HepG2 (cell line): ENCODE measurements around the gene C1QL4. TPM values are rescaled to one million over a fixed set of nuclear protein-coding genes. Genes with fewer than 3 reads are reported as not detected.

Experiments
- CSRNP2 ChIP-seq: sonication (generic); formaldehyde crosslinking; conservative IDR thresholded peaks from 2 replicates; pipeline ENCODE4 v1.8.0; 2022; ENCODE audit warnings: low read depth, missing genetic modification reagents
- ELF1 ChIP-seq: sonication (generic); formaldehyde crosslinking; IDR thresholded peaks from 2 replicates; pipeline ENCODE4 v1.4.0; 2020; ENCODE audit warnings: missing genetic modification reagents
- GATAD1 ChIP-seq: IDR thresholded peaks from 2 replicates; pipeline ENCODE4 v1.6.1; 2016; ENCODE audit warnings: missing genetic modification reagents, missing compliant biosample characterization
- ISX ChIP-seq: sonication (generic); formaldehyde crosslinking; conservative IDR thresholded peaks from 2 replicates; pipeline ENCODE4 v1.5.0; 2020; ENCODE audit warnings: missing genetic modification reagents
- NR1H2 ChIP-seq: sonication (generic); formaldehyde crosslinking; IDR thresholded peaks from 2 replicates; pipeline ENCODE4 v1.8.1; 2022; ENCODE audit warnings: low read depth, missing genetic modification reagents, borderline replicate concordance
- PHB2 ChIP-seq: fragments of 450-650 bp; IDR thresholded peaks from 2 replicates; pipeline ENCODE4 v1.6.1; 2018; ENCODE audit not compliant: partially characterized antibody
- PRDM15 ChIP-seq: sonication (generic); formaldehyde crosslinking; IDR thresholded peaks from 2 replicates; pipeline ENCODE4 v1.4.0; 2020; ENCODE audit warnings: missing genetic modification reagents
- RELA ChIP-seq: sonication (generic); formaldehyde crosslinking; IDR thresholded peaks from 2 replicates; pipeline ENCODE4 v1.4.0; 2020; ENCODE audit warnings: missing genetic modification reagents
- ZBTB49 ChIP-seq: sonication (generic); formaldehyde crosslinking; IDR thresholded peaks from 2 replicates; pipeline ENCODE4 v1.4.0; 2020; ENCODE audit warnings: missing genetic modification reagents, borderline replicate concordance
- ZNF180 ChIP-seq: sonication (generic); formaldehyde crosslinking; IDR thresholded peaks from 2 replicates; pipeline ENCODE4 v1.4.0; 2020; ENCODE audit warnings: low read depth, missing genetic modification reagents, borderline replicate concordance
- ZNF224 ChIP-seq: sonication (generic); formaldehyde crosslinking; IDR thresholded peaks from 2 replicates; pipeline ENCODE4 v1.5.0; 2020; ENCODE audit warnings: mild to moderate bottlenecking, missing genetic modification reagents
- ZNF24 ChIP-seq: fragments of 450-650 bp; IDR thresholded peaks from 2 replicates; pipeline ENCODE4 v1.6.1; 2017; ENCODE audit warnings: antibody characterized with exemption, mild to moderate bottlenecking
- ZNF331 ChIP-seq: sonication (generic); formaldehyde crosslinking; IDR thresholded peaks from 2 replicates; pipeline ENCODE4 v1.4.0; 2020; ENCODE audit warnings: missing genetic modification reagents
- ZNF44 ChIP-seq: sonication (generic); formaldehyde crosslinking; IDR thresholded peaks from 2 replicates; pipeline ENCODE4 v1.5.1; 2020; ENCODE audit warnings: mild to moderate bottlenecking, missing genetic modification reagents
- ZNF704 ChIP-seq: sonication (generic); formaldehyde crosslinking; IDR thresholded peaks from 2 replicates; pipeline ENCODE4 v1.8.1; 2023; ENCODE audit warnings: mild to moderate bottlenecking, inconsistent platforms, moderate library complexity, missing genetic modification reagents, borderline replicate concordance
- polyA plus RNA-seq, 8 experiments: library from polyadenylated mRNA; depleted of rRNA in 3 of 8; stranded (reverse) in 7 of 8; unstranded in 1 of 8; fragments of >200 nt; fragmentation: Illumina TruSeq in 4 of 8; extraction: Trizol in 4 of 8; gene quantifications; 2 replicates each; pipeline versions ENCODE4 v1.2.1 to v1.2.3, GENCODE V29; 2011 to 2016; ENCODE audit warnings: low read depth in 4 of 8, missing spikeins in 1 of 8, mixed read lengths in 1 of 8; ENCODE audit not compliant: insufficient read depth in 1 of 8
- total RNA-seq, 5 experiments: library from RNA; depleted of rRNA; stranded (reverse); fragments of >200 nt; fragmentation: Illumina TruSeq; extraction: Trizol; gene quantifications; 2 replicates each; pipeline ENCODE4 v1.2.3, GENCODE V29; 2016; ENCODE audit warnings: low read depth in 1 of 5
- TF ChIP-seq, protein P1 (sequence below): sonication (generic); formaldehyde crosslinking; IDR thresholded peaks from 2 replicates; pipeline ENCODE4 v1.4.0; 2020; ENCODE audit warnings: missing genetic modification reagents, borderline replicate concordance

The C1QL4 gene
- total and polyA plus RNA-seq, 2 of the 13 experiments (the other 11 are each of a cell fraction or from before 2014, with no cell fraction given), result 0.03 TPM; not detected in 1

DNA sequence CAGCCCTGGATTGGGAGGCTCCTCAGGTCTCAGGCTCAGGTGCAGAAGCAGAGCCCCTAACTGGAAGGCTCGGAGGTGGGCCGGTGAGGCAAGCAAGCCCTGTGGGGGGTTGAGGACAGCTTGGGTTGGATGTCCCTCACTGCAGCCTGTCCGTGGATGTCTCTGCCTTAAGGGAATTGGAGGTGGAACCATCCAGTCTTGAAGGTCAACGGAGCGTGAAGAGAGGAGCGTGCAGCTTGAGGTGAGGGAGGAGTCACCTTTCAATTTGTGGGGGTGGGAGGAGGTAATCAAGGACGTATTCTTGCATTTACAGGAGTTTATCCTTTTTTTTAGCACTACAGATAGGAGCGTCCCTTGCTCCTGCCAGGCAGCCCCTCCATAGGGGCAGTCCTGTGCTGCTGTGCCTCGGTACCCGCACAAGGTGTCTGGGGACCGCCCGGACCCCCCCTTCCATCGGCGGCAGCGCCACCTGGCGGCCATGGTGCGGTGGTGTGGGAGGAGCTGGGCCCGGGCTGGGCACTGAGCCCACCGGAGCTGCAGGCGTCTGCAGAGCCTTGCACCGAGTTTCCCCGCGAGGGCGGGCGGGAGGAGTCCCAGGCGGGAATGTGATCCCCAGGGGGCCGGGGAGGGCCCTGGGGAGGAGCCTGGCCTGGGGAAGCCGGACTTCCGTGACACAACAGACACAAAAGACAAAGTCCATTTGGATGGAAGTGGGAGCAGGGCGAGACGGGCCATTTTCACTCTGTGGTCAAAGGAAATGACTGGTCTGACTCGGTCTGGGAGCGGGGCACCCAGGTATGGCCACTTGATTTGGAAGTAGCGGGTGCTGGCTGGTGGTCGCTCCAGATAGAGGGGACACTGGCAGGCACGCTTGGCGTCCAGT is 10.6 kb upstream of the C1QL4 start (continued):
- TF ChIP-seq NR1H2 (CRISPR knock-in tag), result no peak
- no peak for TF ChIP-seq CSRNP2 (CRISPR knock-in tag)
- no peak for TF ChIP-seq ZNF704 (CRISPR knock-in tag)
- TF ChIP-seq ZNF224 (CRISPR knock-in tag), result 0 out of 2 replicates have a peak, but pooled peaks have one; percentile 46
- no peak for TF ChIP-seq PHB2
- TF ChIP-seq ISX (CRISPR knock-in tag), result no peak; the same call in 1 of the 2 replicates
- TF ChIP-seq GATAD1 (CRISPR knock-in tag), result peak; percentile 65; the same call in 1 of the 2 replicates
- TF ChIP-seq, protein P1, sequence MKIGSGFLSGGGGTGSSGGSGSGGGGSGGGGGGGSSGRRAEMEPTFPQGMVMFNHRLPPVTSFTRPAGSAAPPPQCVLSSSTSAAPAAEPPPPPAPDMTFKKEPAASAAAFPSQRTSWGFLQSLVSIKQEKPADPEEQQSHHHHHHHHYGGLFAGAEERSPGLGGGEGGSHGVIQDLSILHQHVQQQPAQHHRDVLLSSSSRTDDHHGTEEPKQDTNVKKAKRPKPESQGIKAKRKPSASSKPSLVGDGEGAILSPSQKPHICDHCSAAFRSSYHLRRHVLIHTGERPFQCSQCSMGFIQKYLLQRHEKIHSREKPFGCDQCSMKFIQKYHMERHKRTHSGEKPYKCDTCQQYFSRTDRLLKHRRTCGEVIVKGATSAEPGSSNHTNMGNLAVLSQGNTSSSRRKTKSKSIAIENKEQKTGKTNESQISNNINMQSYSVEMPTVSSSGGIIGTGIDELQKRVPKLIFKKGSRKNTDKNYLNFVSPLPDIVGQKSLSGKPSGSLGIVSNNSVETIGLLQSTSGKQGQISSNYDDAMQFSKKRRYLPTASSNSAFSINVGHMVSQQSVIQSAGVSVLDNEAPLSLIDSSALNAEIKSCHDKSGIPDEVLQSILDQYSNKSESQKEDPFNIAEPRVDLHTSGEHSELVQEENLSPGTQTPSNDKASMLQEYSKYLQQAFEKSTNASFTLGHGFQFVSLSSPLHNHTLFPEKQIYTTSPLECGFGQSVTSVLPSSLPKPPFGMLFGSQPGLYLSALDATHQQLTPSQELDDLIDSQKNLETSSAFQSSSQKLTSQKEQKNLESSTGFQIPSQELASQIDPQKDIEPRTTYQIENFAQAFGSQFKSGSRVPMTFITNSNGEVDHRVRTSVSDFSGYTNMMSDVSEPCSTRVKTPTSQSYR, result 0 out of 2 replicates have a peak, but pooled peaks have one; percentile 41
- TF ChIP-seq ZNF24, result no peak
- no peak for TF ChIP-seq RELA
- no peak for TF ChIP-seq ZBTB49 (CRISPR knock-in tag)
- TF ChIP-seq ELF1, result peak; percentile 92
- peak; percentile 100 for TF ChIP-seq ZNF331
- TF ChIP-seq PRDM15 (CRISPR knock-in tag), result peak; percentile 81
- no peak for TF ChIP-seq ZNF44 (CRISPR knock-in tag)
- no peak for TF ChIP-seq ZNF180 (CRISPR knock-in tag)
